GM21515 (cell line): ENCODE data around the gene WNT2.
"Not testable (repeated sequence)": the region's sequence is repeated elsewhere in the genome, so short reads cannot be mapped to it uniquely, and the experiment has no call there.

Source experiments
- ATAC-seq: cut with Tn5 transposase; IDR thresholded peaks from one replicate; pipeline ENCODE4 v1.9.1; 2021; ENCODE audit not compliant: unreplicated experiment

The WNT2 gene

GRCh38 chr7:117270371-117270770, 52.5 kb downstream of the WNT2 start:
- no peak for ATAC-seq

- no peak for ATAC-seq
Measured at GRCh38 chr7:117269886-117270285, 53.0 kb downstream of the WNT2 start.

DNA sequence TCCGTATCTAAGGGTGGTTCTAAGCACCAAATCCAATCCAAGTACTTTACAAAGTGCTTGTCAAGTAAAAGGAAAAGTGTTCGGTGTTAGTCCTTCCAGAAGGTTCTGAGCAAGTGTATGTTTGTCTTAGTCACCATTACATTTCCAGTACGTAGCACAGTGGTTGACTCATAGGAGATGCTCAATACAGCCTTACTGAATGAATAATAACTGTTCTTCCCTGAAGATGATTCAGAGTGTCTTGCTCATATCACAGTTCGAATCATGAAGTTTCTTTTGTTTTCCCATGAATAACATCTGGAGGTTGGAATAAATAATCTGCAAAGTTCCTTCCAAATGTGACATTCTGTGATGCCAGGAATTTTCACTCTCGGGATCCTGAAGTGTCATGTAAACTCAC, 53.4 kb downstream of the WNT2 start:
- ATAC-seq, result no peak

- ATAC-seq, result no peak
Measured at GRCh38 chr7:117264716-117265115, 58.1 kb downstream of the WNT2 start.

GRCh38 chr7:117262546-117262945, 60.3 kb downstream of the WNT2 start:
- no peak for ATAC-seq

DNA sequence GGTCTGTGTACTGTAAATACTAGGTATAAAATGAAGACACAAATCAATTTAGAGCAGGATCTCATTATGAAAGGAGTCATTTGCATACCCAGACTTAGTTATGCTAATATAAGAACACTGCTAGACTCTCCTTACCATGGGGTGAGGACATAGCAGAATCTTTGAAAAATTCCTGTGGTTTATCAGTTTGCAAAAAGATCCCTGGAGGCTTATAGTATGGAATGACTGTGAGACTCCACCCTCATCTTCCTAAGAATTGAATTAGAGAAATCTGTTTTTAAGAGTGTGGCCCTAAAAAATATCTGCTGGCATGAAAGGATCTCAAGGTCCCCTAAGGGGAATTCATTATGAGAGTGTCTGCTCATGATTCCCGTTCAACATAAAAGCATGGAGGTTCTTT, 63.2 kb downstream of the WNT2 start:
- no peak for ATAC-seq

GRCh38 chr7:117251687-117252086, 71.2 kb downstream of the WNT2 start:
- no peak for ATAC-seq

DNA sequence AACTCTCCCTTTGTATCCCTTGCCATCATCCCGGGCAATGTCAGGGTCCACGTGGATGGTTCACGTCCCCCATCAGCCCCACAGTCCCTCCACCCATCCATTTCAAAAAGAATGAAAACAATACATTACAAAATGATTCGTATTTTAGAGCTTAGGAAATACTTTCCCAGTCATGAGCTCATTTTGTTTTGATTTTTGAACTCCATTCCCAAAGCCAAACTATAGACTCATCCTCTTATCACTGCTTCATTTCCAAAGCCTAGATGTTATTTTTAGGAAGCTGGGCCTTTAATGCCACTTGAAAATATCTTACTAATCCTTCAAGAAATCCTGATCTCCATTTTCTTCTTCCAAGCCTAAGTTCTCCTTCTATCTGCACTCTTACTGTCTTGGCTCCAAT, 72.1 kb downstream of the WNT2 start:
- no peak for ATAC-seq

GRCh38 chr7:117250245-117250644, 72.6 kb downstream of the WNT2 start:
- no peak for ATAC-seq

DNA sequence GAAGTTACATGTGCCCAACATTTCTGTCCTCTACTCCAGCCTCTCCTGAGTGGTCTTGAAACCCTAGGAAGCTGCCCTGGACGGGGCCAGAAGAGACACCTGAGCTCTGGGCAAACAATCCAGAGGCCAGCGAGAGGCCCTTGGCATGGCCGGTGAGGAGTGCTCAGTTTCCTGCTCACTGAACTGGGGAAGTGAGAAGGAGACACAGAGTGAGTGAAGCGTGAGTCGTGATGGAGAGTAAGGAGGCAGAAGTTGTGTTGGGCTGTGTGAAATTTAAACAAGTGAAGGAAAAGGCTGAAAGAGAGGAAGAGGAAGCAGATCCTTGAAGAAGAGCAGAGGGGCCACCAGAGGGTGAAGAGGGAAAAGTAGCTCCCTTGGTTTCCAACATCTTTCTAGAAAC, 73.2 kb downstream of the WNT2 start:
- ATAC-seq, result no peak

- no peak for ATAC-seq
Measured at GRCh38 chr7:117248829-117249228, 74.0 kb downstream of the WNT2 start.

DNA sequence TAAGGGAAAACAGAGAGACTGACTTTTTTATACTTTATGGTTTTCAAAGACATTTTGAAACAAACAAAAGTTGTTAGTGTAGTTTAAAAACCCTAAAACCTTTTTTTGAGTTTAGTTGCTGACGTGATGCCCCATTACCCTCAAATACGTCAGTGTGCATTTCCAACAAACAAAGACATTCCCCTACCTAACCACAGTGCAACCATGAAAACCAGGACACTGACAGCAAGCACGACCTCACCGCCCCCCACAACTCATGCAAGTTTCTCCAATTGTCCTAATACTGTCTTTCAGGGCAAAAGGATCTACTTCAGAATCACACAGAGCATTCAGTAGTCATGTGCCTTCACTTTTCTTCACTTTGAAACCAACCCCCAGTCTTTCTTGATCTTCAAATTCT, 75.0 kb downstream of the WNT2 start:
- ATAC-seq, result no peak

DNA sequence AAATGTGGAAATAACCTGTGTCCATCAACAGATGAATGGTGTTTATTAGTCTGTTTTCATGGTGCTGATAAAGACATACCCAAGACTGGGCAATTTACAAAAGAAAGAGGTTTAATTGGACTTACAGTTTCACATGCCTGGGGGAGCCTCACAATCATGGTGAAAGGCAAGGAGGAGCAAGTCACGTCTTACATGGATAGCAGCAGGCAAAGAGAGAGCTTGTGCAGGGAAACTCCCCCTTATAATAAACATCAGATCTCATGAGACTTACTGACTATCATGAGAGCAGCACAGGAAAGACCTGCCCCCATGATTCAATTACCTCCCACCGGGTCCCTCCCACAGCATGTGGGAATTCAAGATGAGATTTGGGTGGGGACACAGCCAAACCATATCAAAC, 77.2 kb downstream of the WNT2 start:
- ATAC-seq, result not testable (repeated sequence)

- ATAC-seq, result no peak
Measured at GRCh38 chr7:117243390-117243789, 79.5 kb downstream of the WNT2 start.

DNA sequence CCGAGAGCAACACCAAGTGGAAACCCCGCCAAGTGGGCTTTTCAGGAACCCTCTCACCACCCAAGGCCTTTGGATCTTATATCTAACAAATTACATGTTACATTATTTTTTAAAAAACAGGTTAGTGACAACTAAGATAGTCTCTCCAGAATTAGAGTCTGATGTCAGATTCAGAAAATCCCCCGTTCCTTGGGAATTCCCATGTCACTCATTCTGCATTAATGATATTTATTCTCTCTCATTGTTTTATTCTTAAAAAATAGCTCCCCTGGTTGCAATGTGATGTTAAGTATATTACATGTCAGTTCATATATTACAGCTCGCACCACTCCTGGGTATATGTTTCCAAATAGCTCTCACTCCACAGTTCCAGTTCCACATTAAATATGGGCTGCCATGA, 81.8 kb downstream of the WNT2 start:
- no peak for ATAC-seq

DNA sequence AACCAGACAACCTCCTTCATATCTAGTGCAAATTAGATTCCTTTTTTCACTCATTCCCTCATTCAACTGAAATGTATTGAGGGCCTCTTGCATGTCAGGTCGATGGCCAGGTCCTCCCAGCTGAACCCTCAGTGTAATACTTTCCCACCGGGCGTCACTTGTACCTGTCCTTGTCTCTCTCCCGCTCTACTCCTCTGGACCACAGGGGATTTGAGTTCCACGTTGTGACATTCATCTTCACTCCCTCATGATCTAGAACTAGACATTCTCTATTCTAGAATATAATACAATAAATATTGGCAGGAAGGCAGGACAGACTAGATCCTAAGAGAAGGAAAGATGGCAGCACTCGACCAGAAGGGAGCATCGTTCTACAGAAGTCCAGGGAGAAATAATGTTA, 83.9 kb downstream of the WNT2 start:
- ATAC-seq, result no peak

DNA sequence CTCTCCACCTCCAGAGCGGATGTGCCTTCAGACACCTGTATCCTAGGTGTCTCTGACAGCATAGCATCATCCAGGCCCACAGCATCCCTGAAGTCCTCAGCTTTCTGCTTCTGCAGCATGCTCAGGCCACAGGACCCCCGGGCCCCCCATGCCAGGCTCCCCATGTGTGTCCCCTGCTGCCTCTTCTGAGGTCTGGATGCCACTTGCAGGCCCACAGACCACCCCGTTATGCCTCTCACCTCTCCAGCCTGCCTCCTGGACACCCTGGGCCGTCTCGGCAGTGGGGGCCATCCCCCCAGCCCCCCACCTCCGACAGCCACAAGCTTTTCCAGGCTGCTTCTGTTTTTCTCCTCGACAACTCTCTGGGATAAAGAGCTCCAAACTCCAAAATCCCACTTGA, 84.4 kb downstream of the WNT2 start:
- no peak for ATAC-seq

GRCh38 chr7:117237646-117238045, 85.2 kb downstream of the WNT2 start:
- ATAC-seq, result no peak

DNA sequence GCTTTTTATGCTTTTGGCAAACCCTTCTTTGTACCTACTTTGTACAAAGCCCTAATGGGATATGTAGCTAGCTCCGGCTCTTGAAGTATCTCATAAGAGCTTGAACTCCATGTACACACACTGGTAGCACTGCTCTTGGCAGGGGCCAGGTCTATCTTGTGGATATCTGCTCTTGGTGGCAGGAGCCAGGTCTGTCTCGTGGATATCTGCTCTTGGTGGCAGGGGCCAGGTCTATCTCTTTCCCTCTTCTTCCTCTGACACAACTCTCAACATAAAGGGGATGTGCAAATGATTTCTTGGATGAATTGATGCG, 91.9 kb downstream of the WNT2 start:
- no peak for ATAC-seq

DNA sequence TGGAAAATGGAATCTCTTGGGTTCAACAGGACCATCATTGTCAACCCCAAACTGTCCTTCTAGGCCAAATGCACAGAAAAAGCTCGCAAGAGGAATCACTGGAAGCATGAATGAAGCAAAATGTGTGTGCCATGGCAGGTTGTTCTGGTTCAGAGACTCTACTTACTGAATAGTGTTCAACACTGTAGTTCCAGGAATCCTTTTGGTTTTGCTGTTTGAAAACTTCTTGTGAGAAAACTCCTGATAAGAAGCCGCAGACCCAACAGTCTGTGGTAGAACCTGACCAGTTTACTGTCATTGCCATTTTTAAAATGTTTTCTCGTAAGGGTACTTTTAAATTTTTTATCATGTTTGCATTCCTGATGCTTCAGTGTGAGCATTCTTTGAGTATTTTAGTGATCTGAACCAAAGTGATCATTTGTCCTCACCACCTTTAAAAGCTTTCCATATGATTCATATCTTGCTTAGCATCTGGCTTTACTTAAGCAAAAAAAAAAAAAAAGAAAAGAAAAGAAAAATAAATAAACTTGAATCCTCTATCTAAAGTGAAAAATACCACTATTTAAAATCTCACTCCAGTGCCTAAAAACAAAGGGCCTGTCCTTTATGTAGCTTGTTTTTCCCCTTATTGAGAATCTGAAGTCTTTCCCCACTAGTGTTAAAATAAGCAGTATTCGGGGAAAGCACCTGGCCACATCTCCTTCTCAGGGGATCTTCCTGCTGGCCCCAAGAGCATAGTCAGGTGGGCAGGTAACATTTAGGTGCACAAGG, 92.4 kb downstream of the WNT2 start:
- peak; percentile 77 for ATAC-seq

DNA sequence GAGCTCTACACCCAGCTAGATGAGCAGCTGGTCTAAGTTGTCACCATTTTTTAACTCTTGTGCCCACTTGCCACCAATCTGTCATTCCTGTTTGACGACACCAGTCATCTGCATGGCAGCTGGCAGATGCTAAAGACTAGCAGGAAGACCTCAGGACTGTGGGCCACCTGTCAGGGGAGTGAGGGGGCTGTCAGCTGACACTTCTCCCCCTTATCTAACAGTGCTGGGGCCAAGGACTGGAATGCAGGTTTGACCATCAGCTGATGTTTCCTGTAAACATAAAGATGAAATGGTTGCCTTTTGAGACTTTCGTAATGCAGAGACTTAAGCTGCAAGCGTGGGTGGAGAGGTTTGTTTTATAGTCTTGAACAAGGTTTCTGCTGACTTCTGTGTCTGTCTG, 93.5 kb downstream of the WNT2 start:
- no peak for ATAC-seq

- ATAC-seq, result no peak
Measured at GRCh38 chr7:117227091-117227490, 95.8 kb downstream of the WNT2 start.

DNA sequence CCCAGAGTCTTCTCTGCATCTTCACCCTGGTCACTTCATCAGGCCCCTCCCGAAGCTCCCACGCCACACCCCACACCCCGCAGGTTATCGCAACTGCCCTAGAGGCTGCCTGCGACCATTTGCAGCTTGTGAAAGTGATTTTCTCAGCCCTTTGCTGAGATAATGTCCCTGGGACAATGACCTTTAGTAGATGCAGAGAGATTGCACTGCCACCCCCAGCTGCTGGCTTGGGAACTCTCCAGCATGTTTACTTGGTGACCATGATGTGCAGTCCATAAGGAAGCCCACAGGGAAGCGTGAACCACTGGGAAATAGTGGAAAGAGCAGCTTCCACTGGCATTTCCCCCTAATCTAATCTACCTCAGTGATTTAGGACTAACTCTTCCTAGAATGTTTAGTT, 97.3 kb downstream of the WNT2 start:
- no peak for ATAC-seq
